Hepatic stellate cell (primary cell): ENCODE results near the gene HOATZ.

Source experiments
- DNase-seq: peaks from one replicate; pipeline ENCODE4 v3.0.0; 2011; ENCODE audit warnings: low spot score

Gene HOATZ

GRCh38 chr11:111522426-111522825 lies 7.8 kb downstream of the HOATZ start:
- DNase-seq, result no peak

GRCh38 chr11:111523343-111523742 lies 8.8 kb downstream of the HOATZ start:
- no peak for DNase-seq

- no peak for DNase-seq
These were observed 9.5 kb downstream of the HOATZ start for GRCh38 chr11:111524056-111524455.

GRCh38 chr11:111525456-111525855 lies 10.9 kb downstream of the HOATZ start:
- DNase-seq, result no peak

GRCh38 chr11:111526501-111526900 lies 11.9 kb downstream of the HOATZ start:
- peak; percentile 49 for DNase-seq

GRCh38 chr11:111527279-111527678 lies 12.7 kb downstream of the HOATZ start:
- no peak for DNase-seq

- no peak for DNase-seq
These were observed 14.0 kb downstream of the HOATZ start for GRCh38 chr11:111528557-111528956.

GRCh38 chr11:111530091-111530490 lies 15.5 kb downstream of the HOATZ start:
- no peak for DNase-seq

GRCh38 chr11:111531136-111531535 lies 16.6 kb downstream of the HOATZ start:
- no peak for DNase-seq

GRCh38 chr11:111531687-111532364 lies 17.2 kb downstream of the HOATZ start:
- peak; percentile 73 for DNase-seq

- no peak for DNase-seq
These were observed 17.8 kb downstream of the HOATZ start for GRCh38 chr11:111532365-111532709.

GRCh38 chr11:111535281-111535680 lies 20.7 kb downstream of the HOATZ start:
- no peak for DNase-seq

GRCh38 chr11:111537336-111537860 lies 22.8 kb downstream of the HOATZ start:
- DNase-seq, result no peak

- no peak for DNase-seq
These were observed 24.0 kb downstream of the HOATZ start for GRCh38 chr11:111538407-111539114.

GRCh38 chr11:111539426-111540113 lies 25.0 kb downstream of the HOATZ start:
- DNase-seq, result no peak

GRCh38 chr11:111540114-111540936 lies 25.7 kb downstream of the HOATZ start, which contains the start of gene LAYN:
Gene LAYN (plus strand): TSS chr11:111540720. CDS start chr11:111540844, 124 bp downstream.
- DNase-seq, result peak; percentile 82

- DNase-seq, result peak; percentile 35
These were observed 26.3 kb downstream of the HOATZ start for GRCh38 chr11:111540937-111541253.

GRCh38 chr11:111541254-111542061 lies 26.9 kb downstream of the HOATZ start:
- DNase-seq, result peak; percentile 74

GRCh38 chr11:111542606-111543275 lies 28.2 kb downstream of the HOATZ start:
- no peak for DNase-seq

GRCh38 chr11:111548525-111548924 lies 33.9 kb downstream of the HOATZ start:
- DNase-seq, result no peak
